Fibroblast of pulmonary artery (primary cell): ENCODE data around the gene ARHGAP31.

Experiments
- DNase-seq: peaks from one replicate; pipeline ENCODE4 v3.0.0-alpha.2; 2010; ENCODE audit warnings: low read depth
- H3K4me3 ChIP-seq: replicated peaks from 2 replicates; pipeline ENCODE4 v1.5.1; 2011; ENCODE audit warnings: low read depth, mild to moderate bottlenecking, control low read depth, low read length, moderate library complexity
- CTCF ChIP-seq: IDR thresholded peaks from 2 replicates; pipeline ENCODE4 v1.5.1; 2011; ENCODE audit warnings: mild to moderate bottlenecking, control low read depth, low read length, inconsistent platforms; ENCODE audit errors: missing control alignments

ARHGAP31 gene

GRCh38 chr3:119310071-119310470, 15.9 kb downstream of the ARHGAP31 start:
- H3K4me3 ChIP-seq = no peak overlapping the region
- no peak for TF ChIP-seq CTCF
- DNase-seq = peak; percentile 97

DNA sequence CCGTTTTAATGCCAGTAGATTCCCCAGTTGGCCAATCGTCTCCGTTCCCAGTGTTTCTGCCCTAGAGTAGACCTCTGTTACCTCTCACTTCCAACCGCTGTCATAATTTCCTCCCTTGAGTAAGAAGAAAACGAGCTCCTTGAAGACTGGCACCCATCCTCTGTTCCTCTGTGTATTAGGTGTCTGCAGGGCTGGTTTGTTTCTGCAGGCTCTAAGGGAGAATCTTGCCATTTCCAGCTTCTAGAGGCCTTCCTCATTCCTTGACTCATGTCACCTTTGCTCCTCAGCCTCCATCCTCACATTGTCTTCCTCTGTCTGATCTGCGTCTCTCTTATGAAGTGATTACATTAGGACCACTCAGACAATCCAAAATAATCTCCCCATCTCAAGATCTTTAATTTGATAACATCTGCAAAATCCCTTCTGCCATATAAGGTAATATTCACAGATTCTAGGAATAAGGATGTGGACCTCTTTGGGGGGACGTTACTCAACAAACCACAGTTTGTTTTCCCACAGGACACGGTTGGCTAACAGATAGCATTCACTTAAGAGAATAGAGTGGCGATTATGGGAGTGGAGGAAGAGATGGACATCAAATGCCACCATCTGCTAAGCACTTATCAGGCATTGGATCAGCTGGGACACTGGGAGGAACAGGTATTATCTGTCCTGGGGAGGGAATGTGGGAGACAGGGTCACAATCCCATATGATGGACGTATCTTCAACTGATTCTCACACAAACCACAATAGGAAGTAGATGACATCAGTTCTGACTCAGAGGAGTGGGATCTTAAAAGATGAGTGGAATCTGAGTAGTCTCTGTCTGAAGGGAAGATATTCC, 17.1 kb downstream of the ARHGAP31 start:
- no peak overlapping the region for H3K4me3 ChIP-seq
- no peak for TF ChIP-seq CTCF
- DNase-seq = peak; percentile 65

- TF ChIP-seq CTCF = no peak
- DNase-seq = no peak
- no peak overlapping the region for H3K4me3 ChIP-seq
Observed at GRCh38 chr3:119313461-119313860, 19.3 kb downstream of the ARHGAP31 start.

GRCh38 chr3:119314821-119315220, 20.6 kb downstream of the ARHGAP31 start:
- TF ChIP-seq CTCF = no peak
- peak; percentile 35 for DNase-seq
- no peak overlapping the region for H3K4me3 ChIP-seq

DNA sequence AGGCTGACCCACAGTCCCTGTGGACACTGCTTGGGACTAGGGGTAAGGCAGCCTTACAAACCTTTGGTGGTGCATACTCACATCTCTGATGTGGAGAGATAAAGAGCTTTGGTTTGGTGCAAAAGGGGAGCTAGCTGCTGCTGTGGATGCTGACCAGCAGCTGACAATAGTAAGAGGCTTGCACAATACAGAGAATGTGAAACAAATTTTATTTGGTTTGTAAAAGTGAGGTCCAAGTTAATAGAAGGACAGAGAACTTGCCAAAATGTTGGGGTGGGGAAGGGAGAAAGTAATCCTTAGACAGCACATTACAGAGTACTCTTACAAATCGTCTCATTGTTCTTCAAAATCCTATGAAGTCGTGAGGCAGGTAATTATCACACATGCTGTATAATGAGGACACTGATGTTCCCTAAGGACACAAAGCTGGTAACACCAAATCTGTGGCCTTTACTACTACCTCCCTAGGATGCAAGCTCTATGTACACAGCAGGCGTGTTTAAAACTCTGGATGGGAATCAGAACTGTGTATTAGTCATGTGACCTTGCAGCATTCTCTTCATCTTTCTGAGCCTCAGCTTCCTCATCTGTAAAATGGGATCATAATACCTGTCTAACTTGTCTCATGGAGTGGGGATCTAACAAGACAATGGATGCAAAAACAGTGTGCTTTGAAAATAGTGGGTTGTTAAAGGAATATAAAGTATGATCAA, 21.6 kb downstream of the ARHGAP31 start:
- TF ChIP-seq CTCF = no peak
- no peak overlapping the region for H3K4me3 ChIP-seq
- DNase-seq = peak; percentile 41

DNA sequence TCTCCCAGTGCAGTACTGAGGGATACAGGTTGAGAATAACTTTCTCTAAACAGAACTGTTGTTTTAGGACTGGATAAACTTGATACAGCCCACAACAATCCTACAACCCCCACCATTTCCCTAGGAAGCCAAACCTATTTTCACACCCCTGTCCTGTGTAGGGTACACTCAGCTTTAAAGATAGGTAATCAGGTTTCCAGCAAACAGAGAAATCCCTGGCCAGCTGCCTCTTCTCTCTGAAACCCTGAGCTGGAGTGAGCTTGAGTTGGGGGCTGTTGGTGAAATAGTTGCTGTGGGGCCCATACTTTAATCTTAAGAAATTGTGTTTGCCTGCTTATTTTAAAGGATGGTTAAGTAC, 22.1 kb downstream of the ARHGAP31 start:
- DNase-seq = no peak
- H3K4me3 ChIP-seq = no peak overlapping the region
- TF ChIP-seq CTCF = no peak
